Activated T-cell treated with anti-CD3 and anti-CD28 coated beads for 48 hours (primary cell): ENCODE data around the gene CCDC34.
"Not testable (repeated sequence)": the region's sequence is repeated elsewhere in the genome, so short reads cannot be mapped to it uniquely, and the experiment has no call there.

Experiments
- DNase-seq: peaks from one replicate; pipeline ENCODE4 v3.0.0-alpha.2; 2020; ENCODE audit warnings: low read depth

CCDC34 gene

DNA sequence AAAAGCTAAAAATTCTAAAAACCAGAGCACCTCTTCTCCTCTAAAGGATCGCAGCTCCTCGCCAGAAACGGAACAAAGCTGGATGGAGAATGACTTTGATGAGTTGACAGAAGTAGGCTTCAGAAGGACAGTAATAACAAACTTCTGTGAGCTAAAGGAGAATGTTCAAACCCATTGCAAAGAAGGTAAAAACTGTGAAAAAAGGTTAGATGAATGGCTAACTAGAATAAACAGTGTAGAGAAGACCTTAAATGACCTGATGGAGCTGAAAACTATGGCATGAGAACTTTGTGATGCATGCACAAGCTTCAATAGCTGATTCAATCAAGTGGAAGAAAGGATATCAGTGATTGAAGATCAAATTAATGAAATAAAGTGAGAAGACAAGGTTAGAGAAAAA is 40.8 kb downstream of the CCDC34 start:
- DNase-seq = not testable (repeated sequence)

DNA sequence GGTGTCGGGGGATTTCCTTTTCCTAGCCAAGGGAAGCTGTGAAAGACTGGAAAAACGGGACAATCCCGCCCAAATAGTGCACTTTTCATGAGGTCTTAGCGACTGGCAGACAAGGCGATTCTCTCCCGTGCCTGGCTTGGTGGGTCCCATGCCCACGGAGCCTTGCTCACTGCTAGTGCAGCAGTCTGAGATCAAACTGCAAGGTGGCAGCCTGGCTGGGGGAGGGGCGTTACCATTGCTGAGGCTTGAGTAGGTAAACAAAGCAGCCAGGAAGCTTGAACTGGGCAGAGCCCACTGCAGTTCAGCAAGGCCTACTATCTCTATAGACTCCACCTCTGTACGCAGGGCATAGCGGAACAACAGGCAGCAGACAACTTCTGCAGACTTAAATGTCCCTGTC is 41.7 kb downstream of the CCDC34 start:
- not testable (repeated sequence) for DNase-seq

DNA sequence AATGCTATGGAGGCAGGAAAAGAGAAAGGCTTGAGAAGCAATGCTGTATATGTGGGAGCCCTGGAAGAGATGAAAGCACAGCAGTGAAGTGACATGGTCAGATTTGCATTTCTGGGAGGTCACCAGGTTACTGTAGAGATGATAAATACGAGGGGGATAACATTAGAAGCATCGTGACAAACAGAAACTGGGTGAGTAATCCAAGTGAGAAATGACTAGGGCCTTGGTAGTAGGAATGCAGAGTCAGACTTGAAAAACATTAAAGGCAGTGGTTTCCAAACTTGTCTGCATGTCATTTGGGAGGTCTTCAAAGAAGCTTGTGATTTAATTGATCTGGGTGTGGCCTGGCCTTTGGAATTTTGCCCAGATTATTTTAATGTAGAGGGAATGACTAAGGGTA is 43.9 kb downstream of the CCDC34 start:
- DNase-seq = no peak

DNA sequence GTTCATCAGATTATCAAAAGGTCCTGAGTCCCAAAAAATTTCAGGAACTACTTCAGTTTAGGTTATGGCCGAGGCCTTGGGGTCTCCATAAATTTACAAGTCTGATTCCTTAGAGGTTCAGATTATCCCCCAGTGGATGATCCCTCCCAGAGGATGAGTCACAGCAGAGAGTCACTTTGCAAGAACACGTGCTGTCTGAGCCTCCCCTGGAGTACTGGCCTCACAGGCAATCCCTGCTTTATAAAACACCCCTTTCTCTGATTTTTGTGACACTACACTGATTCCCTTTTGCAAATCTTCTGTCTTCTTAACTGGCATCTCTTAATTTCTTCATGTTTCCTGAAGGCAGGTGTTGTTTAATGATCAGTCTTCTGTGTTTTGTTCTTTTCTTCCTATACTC is 45.3 kb downstream of the CCDC34 start:
- DNase-seq = no peak

DNA sequence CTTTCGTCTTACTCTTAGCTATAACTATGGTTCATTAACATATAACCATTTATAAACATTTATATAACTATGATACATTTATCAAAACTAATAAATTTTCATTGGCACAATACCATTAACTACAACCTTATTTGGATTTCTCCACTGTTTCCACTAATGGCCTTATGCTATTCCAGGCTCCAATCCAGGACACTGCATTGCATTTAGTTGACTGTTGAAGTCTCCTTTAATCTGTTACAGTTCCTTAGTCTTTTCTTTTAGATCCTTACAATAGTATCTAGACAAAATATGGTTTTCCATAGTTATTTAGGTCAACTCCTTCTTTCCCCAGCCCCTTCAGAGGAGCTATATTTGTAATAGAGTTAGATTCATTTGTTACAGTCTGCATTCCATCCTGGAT is 47.2 kb downstream of the CCDC34 start:
- no peak for DNase-seq

DNA sequence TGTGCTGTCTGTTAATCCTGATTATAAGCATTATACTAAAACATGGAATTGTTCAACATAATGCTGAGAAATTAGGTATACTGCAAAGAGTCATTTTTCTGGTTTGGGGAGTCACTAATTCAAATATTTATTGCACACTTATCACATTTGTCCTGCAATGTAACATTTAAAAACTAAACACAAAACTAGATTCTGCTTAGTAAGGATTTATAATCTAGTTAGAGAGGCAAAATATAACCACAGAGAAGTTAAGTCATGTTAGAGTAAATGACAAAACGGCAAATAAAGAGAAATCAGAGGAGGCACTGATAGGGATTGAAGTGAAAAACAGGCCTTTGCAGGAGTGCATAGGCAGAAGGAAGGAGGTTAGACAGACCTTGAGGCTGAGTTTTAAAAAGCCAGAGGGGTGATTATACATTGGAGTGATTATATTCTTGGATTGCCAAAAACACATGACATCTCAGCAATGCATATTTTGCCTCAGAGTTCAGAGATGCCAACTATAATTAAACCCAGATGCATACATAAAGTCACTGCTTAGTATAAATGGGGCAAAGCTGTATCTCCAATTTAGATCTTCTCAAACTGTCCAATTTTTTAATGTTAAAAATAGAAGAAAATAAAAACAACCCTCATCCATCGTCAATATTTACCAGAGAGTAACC is 49.7 kb downstream of the CCDC34 start:
- no peak for DNase-seq

DNA sequence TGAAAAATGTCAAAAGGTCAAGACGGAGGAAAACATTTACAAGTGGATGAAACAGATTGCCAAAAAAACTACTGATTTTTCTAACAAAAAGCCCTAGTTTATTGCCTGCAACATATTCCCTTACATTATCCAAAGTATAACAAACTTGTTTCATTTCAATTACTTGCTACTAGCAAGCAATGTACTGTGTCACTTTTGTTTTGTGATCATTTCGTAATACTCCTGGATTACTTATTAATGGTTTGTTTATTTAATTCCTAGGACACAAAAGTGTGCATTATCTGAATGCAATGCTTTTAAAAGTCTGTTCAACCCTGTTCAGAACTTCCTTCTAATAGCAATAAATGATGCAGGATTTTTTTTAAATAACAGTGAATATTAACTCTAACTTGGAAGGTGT is 50.9 kb downstream of the CCDC34 start:
- no peak for DNase-seq

DNA sequence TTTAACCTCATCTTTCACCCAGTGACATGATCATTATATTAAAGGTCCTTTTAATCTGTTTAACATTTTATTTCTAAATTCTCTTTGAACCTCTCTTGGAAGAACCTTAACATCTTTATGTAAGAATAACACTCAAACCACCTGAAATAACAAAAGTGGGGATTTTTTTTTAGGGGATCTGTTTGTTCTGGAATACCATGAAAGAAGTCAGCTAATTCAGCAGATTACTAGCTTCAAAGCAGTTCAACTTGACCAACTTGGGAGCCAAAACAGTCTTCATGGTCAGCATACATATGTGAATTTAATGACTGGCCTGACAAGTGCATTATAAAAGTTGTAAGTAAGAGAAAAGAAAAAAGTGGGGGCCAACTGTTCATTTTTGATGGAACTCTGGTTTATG is 52.3 kb downstream of the CCDC34 start:
- DNase-seq = no peak

DNA sequence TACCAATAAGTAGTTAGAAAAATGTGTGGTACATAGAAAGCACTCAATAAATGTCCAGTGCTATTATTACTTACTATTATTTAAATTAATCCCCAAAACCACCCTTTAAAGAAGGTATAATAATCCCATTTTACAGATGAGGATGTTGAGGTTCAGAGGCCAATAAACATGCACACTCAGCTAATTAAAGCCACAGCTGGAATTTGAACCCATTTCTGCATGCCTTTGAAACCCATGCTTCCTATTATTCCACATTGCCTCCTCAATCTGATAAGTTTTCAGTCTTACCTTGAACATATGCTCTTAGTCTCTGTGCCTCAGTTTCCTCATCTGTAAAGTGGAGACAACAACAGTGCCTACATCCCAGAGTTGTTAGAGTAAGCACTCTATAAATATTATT is 52.8 kb downstream of the CCDC34 start:
- DNase-seq = no peak

DNA sequence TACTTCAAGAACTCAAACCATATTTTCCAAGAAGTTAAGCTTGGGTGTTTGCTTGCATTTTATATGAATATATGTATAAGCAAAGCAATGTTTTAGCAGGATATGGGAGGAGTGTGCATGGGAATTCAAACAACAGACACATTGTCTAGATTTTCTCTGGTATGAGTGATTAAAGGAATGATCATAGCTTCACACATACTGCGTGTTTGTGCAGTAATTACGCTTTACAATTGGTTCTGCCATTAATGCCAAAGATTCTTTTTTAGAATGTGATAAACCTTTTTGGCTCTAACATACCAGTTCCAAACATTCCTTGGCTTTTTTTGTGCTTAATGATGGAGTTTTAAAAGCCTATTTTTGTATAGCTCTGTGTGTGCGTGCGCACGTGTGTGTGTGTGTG is 54.0 kb downstream of the CCDC34 start:
- no peak for DNase-seq

DNA sequence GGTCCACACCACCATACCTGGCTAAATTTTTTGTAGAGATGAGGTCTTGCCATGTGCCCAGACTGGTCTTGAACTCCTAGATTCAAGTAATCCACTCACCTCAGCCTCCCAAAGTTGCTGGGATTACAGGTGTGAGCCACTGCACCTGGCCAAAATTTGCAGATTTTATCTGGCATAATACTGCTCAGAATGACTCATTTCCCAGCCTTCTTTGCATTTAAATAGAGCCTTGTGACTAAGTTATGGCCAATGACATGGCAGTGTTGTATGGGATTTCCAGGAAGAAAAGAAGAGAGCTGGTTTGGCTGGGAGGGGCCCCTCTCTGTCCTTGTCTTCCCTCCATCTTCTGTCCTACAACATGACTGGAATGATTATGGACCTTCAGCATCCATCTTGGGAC is 55.8 kb downstream of the CCDC34 start:
- no peak for DNase-seq

DNA sequence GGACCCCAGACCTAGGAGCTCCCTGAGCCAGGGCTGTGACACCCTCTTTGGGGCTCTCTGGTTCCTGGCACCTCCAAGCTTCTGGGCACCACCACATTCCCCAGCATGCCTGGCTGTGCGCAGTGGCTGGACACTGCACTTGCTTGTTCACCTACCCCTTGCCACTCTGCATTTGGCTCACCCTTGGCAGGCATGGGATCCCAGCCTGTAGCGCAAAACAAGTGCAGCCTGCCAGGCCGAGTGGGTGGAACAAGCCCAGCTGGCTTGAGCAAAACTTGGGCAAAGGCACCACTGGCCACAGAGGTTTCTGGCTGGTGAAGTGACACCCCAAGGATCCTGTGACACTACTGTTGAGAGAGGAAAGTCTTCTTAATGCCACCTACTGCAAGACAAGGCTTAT is 57.3 kb downstream of the CCDC34 start:
- no peak for DNase-seq

DNA sequence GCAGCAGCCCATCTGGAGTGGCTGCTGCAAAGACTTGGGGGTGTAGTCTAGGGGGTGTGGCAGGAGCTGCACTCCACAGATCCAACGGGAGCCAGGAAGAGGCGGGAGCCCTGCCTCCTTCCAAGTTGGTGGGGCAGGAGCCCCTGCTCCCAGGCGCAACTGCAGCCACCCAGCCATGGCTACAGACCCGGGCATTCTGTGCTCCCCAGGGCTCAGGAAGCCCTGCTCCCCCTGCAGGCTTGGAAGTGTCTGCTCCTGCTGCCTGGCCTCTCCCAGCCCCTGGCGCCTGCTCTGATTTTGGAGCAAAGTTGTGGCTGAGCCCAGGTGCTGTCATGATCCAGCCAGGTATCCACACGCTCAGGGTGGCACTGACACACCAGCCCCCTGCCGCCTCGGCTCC is 58.5 kb downstream of the CCDC34 start:
- no peak for DNase-seq

DNA sequence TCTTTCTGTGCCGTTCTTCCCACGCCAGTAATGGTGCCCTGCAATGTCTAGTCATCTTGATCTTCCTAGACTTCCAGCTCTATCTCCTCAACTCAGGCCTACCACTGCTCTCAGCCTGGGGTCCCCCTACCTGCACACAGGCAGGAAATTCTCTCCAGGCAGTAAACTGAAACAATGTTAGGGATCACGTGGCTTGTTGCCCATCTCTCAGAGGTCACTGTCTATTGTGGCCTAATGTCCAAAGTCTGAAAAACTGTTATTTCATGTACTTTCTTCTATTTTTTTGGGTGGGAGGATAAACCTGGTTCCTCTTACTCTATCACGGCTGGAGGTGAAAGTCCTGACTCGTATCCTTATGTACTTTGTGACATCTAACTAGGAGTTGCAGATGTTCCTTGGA is 59.1 kb downstream of the CCDC34 start:
- no peak for DNase-seq

DNA sequence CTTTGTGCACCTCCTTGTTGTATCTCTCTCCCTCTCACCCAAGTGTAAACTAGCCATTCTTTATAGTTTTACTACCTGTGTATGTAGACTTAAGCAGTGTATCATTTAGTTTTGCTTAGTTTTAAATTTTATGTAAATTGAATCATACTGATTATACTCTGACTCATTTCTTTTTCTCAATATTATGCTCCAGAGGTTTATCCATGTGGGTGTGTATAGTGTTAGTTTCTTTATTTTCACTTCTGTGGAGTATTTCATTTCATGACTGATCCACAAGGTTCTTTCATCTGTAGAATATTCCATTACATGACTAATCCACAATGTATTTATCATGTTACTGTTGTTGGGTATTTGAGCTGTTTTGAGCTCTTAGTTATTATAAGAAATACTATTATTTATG is 62.0 kb downstream of the CCDC34 start:
- DNase-seq = no peak

DNA sequence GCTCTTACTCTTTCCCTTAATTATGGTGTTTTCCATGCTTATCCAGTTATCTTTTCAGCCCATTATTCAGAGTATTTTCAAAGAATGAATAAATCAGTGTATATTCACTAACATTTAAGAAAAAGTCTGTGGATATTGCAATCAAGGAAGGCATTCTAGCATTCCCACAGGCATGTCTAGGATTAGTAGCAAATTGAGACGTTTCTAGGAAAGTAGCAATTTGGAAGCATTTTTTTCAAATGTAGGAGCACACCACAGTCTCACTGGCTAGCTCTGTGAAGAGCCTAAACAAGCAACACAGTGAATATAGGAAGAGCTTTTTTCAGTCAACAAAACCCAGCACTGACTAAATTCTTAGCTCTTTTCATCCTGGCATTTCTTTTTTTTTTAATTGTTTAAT is 65.4 kb downstream of the CCDC34 start:
- no peak for DNase-seq

DNA sequence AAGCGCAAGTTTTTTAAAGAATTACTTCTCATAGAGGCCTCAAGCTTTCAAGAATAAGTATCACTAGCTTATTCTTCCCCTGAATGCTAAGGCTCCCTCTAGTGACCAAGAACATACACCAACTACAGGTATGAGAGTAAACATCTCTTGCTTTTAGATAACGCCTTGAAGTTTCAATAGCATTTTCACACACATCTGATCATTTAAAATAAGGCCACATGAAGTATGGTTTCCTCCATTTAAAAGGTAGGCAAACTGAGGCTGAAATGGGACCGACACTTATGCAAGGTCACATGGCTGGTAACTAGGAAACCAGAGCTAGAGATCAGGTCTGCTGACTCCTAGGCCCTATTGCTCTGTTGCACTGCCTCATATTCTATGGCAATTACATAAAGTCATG is 66.5 kb downstream of the CCDC34 start:
- DNase-seq = no peak

DNA sequence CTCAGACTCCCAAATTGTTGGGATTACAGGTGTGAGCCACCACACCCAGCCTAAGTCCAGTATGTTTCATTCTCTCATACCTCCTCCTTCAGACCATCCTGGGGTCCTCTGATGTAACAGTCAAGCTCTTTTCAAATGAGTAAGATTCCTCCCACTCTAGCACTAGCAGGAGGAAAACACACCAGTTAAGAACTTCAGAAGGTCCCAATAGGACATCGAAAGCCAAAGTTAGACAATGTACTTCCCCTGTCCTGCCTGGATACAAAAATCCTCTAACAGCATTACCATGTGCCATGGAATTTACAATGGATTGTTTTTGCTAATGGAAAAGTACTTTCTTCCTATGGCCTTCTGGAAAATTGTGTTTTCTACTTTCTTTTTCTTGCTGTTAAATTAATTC is 67.1 kb downstream of the CCDC34 start:
- no peak for DNase-seq

DNA sequence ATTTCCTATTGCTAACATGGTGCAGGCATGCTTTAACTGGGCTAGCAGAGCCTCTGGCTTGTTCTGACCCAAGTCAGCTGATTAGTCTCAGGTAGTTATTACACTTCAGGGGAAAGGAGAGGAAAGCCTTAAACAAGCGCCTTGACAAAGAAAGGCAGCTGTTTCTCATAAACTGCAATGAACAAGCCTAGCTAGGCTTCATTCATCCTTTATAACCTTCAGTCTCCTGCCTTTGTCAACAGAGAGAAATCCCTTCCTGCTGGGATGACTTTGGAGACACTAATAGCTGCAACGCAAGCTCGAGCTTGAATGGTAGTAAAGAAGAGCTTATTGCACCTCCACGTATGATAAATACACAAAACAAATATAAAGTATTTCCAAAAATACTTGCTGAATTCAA is 68.4 kb downstream of the CCDC34 start:
- no peak for DNase-seq

DNA sequence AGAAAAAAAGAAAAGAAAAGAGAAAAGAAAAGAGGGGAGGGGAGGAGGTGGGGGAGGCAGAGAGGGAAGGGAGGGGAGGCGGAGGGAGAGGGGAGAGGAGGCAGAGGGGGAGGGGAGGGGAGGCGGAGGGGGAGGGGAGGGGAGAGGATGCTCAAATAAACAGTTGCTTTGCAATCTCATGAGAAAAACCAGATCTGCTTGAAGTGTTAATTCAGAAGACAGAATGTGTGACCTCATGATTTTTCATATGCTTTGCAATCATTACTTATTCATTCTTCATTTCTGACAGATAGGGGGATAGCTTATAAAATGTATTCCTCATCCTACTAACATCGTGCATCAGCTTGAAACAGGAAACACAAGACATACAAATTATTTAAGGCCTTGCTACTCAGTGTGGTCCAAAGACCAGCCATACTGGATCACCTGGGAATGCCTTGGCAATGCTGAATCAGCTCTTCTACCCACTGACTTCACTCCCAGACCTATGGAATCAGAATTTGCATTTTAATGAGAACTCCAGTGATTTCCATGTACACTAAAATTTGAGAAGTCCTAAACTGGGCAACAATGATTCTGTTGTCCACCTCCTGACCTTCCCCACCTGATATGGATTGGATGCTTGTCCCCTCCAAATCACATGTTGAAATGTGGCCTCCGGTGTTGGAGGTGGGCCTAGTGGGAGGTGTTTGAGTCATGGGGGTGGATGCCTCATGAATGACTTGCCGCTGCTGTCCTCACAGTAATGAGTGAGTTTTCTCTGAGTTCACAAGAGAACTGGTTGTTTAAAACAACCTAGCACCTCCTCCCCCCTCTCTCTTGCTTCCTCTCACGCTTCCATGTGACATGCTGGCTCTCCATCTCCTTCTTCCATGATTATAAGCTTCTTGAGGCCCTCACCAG is 69.2 kb downstream of the CCDC34 start:
- DNase-seq = no peak

DNA sequence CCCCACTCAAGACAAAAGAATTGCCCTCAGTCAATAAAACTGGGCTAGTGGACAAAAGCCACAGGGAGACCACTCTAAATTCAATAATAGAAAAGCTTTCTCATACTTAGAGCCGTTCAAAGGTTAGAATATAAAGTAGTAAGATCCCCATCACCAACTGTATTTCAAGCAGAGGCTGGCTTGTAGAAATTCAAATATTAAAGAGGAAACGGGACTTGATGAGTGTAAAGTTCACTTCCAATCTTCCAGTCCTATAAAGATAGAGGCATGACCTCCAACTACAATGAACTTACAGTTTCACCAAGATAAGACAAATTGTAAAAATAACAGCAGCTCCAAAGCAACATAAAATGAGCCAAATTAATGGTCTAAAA is 70.4 kb downstream of the CCDC34 start:
- DNase-seq = no peak

DNA sequence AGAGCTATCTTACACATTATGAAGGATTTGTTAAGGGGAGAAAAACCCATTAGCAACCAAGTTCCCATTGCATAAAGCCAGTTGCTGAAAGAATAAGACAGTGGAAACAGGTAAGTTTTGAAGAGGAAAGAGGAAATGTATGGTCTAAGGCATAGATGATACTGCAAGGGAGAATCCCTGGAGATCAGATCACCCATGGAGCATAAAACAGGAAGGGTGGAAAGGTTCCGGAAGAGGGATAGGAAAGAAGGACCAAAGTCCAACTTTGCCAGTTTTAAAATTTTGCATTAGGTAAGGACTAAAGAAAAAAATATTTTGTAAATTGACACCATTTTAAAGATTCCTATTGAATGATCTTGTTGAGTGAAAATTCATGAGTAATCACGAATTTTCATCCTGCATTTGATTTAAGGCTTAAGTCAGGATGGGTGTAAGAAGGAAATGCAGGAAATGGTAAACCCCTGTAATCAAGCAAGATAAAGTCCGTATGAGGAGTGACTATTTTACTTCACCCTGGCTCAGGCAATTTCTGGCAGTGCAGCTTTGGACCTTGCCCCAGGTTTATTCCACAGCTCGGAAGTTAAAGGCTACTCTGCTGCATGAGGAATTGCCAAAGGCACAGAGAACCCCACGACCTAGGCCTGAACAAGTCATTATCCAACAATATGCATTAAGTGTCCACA is 70.9 kb downstream of the CCDC34 start:
- no peak for DNase-seq

DNA sequence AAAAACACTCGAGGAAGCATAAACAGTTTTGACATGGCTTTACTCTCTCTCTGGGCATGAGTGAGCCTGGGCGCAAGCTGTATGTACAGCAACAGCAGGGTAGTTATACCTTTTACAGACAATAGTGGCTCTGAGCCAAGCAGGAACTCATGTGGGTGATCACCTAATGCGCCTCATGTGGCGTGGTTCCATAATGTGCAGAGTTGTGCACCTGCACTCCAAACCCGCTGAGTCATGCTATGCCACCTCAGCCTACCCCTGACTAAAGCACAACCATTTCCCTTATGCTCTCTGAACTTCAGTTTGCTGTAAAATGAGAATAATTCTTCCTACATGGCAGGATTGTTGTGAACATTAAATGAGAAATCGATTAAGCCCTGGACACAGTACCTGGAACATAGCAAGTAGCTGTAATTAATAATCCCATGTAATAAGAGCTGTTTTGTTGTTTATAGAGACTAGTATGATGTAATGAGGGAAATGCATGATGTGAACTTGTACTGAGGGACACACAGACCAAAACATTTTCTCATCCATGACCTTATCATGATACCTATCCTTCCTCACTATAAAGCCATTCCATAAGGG is 71.6 kb downstream of the CCDC34 start:
- DNase-seq = no peak
